ENCODE results near the gene FURIN.
A peak's percentile ranks its signal among the peaks of the same experiment; 100 is the strongest.

The FURIN gene

GRCh38 chr15:90883976-90884718 lies 15.8 kb downstream of the FURIN start, which contains the start of gene FES:
Gene FES (plus strand): TSS chr15:90884504. CDS start chr15:90885046, 542 bp downstream.
- peak; percentile 92 for DNase-seq

- no peak for DNase-seq
Measured at GRCh38 chr15:90884719-90885431, 16.5 kb downstream of the FURIN start.

- peak; percentile 93 for DNase-seq
Measured at GRCh38 chr15:90885432-90886290, 17.3 kb downstream of the FURIN start.

GRCh38 chr15:90886291-90886614 lies 17.9 kb downstream of the FURIN start:
- DNase-seq = no peak

DNA sequence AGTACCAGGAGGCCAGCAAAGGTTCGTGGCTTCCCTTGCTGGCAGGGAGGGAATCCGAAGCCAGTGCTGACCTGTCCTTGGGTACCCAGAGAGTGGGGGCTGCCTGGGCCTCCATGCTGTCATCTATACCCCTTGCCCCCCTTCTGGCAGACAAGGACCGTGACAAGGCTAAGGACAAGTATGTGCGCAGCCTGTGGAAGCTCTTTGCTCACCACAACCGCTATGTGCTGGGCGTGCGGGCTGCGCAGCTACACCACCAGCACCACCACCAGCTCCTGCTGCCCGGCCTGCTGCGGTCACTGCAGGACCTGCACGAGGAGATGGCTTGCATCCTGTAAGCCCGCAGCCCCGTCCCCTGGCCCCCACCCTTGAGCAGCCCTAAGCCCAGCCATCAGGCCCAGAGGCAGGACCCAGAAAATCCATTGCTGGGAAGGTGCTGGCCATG lies 18.7 kb downstream of the FURIN start:
- no peak for DNase-seq

DNA sequence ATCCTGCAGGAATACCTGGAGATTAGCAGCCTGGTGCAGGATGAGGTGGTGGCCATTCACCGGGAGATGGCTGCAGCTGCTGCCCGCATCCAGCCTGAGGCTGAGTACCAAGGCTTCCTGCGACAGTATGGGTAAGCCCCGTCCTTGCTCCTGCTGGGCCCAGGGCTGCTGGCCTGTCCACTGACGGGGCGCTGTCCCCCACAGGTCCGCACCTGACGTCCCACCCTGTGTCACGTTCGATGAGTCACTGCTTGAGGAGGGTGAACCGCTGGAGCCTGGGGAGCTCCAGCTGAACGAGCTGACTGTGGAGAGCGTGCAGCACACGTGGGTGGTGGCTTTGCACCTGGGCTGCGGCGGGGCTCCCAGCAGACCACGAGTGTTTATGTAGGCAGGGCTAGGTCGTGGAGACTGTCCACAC lies 20.9 kb downstream of the FURIN start:
- no peak for DNase-seq

DNA sequence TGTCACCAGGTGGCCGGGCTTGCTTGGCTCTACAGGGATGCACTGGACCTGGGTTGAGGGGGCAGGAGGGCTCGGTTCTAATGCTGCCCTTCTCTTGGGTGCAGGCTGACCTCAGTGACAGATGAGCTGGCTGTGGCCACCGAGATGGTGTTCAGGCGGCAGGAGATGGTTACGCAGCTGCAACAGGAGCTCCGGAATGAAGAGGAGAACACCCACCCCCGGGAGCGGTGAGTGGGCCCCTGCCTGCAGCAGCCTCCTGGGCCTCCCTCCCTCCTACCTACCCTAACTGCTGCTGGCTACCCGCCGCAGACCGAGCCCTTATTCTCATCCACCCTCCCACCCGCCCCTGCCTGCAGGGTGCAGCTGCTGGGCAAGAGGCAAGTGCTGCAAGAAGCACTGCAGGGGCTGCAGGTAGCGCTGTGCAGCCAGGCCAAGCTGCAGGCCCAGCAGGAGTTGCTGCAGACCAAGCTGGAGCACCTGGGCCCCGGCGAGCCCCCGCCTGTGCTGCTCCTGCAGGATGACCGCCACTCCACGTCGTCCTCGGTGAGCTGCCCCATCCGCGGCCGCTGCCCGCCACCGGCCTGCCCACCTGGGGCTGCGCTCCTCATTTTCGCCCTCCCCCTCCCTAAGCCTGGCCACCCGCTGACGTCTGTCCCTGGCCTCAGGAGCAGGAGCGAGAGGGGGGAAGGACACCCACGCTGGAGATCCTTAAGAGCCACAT lies 21.5 kb downstream of the FURIN start:
- DNase-seq = no peak

GRCh38 chr15:90890839-90891238 lies 22.5 kb downstream of the FURIN start:
- no peak for DNase-seq

- no peak for DNase-seq
Measured at GRCh38 chr15:90891346-90891949, 23.1 kb downstream of the FURIN start.

DNA sequence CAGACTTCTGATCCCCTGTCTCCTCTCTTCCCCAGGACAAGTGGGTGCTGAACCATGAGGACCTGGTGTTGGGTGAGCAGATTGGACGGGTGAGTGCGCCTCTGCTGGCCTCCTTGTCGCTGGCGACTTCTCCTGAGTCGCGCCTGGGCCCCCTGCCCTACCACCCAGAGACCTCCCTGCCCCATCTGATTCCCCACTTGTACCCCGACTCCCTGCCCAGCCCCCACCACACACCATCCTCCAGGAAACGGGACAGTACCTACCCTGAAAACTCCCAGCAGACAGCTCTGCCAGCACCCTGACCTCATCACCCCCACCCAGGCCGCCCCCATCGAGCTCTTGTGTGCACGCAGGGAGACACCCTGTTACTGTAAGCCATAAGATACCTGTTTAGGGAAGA lies 23.6 kb downstream of the FURIN start:
- no peak for DNase-seq

GRCh38 chr15:90892498-90893174 lies 24.2 kb downstream of the FURIN start:
- DNase-seq = no peak

DNA sequence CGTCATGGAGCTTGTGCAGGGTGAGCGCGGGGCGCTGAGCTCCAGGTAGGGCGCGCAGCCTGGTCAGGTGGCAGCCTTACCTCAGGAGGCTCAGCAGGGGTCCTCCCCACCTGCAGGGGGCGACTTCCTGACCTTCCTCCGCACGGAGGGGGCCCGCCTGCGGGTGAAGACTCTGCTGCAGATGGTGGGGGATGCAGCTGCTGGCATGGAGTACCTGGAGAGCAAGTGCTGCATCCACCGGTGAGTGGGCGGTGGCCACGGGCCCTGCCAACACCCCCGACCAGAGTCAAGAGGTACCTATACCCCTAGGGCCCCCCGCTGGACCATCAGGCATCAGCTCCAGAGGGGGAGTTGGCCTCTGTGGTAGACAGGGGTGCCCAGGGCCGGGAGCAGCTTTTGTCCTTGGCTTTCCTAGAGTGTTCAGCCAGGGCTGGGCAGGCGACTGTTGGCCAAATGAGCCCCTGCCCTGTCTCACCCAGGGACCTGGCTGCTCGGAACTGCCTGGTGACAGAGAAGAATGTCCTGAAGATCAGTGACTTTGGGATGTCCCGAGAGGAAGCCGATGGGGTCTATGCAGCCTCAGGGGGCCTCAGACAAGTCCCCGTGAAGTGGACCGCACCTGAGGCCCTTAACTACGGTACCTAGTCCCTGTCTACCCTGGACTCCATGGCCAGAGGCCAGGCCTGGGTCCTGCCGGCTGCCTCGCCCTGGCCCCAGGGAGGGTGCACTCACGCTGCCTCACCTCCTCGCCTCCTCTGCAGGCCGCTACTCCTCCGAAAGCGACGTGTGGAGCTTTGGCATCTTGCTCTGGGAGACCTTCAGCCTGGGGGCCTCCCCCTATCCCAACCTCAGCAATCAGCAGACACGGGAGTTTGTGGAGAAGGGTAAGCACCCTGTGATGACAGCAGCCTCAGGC lies 25.0 kb downstream of the FURIN start:
- DNase-seq = peak; percentile 27

DNA sequence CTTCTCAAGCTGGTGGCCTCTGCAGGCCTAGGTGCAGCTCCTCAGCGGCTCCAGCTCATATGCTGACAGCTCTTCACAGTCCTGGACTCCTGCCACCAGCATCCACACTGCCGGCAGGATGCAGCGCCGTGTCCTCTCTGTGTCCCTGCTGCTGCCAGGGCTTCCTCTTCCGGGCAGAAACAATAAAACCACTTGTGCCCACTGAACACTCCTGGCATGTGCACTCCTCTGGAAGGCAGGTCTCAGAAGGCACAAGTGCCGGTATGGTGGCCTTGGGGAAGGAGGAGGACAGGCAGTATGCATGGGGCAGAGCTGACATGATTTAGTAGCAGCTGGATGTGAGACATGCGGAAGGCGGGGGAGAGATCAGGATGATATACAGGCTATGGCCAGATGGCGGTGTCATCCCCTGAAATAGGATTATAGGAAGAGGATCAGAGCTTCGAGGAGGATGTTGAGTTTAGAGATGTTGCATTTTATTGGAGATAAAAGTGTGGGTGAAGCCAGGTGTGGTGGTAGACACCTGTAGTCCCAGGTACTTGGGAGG lies 27.3 kb downstream of the FURIN start:
- DNase-seq = peak; percentile 76

- DNase-seq = peak; percentile 38
Measured at GRCh38 chr15:90897131-90897655, 28.8 kb downstream of the FURIN start.

DNA sequence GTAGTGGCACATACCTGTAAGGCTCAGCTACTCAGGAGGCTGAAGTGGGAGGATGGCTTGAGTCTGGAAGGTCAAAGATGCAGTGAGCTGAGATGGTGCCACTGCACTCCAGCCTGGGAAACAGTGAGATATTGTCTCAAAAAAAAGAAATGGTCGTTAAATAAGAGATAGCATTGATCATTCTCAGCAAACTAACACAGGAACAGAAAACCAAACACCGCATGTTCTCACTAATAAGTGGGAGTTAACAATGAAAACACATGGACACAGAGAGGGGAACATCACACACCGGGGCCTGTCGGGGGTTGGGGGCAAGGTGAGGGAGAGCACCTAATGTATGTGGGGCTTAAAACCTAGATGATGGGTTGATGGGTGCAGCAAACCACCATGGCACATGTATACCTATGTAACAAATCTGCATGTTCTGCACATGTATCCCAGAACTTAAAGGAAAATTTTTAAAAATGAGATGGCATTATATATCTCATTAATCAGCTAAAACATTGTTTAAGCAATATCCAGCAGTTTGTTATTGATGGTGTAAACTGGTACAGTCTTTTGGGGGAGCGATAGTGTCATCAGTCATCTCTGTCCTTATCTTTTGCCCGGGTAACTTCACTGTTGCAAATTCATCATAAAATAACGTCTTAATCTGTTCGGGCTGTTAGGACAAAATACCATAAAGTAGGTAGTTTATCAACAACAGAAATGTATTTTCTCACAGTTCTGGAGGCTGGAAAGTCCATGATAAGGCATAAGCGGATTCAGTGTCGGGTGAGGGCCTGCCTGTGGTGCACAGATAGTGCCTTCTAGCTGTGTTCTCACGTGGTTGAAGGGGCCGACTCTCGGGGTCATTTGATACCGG lies 33.0 kb downstream of the FURIN start:
- peak; percentile 99 for DNase-seq

DNA sequence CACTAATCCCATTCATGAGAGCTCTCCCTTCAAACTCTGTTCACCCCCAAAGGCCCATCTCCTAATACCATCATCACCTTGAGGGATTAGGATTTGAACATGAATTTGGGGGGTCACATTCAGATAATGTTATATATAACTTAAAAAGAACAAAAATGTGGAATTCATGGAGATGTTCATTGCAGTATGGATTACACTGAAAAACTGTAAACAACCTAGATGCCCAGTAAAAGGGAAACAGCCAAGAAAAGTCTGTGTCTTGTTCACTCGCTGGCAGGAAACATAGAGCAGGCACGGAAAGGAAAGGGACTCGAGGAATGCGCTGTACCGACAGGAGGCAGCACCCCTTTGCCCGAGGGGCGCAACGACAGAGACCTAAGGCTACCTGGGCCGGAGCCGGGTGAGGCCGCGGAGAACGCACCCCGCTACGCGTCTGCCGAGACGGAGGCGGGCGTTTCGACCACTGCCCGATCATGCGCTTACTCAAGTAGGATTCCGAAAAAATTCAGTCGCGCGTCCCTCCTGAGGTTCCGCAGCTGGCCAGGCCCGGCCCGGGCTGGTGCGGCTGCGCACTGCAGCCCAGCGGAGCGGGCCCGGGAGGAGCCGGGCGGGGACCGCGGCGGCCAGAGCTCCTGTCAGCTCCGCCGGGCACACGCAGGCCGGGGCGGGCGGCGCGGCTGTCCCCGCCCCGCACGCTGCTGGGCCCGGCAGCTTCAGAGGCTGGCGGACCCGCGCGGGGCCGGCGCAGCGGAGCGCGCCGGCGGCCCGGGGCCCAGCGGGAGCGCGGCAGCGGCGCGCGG lies 33.9 kb downstream of the FURIN start:
- DNase-seq = peak; percentile 86

GRCh38 chr15:90902840-90903732 lies 34.7 kb downstream of the FURIN start, which contains the start of gene MAN2A2:
Gene MAN2A2 (plus strand): TSS chr15:90903302. CDS start chr15:90904208, 906 bp downstream.
- peak; percentile 96 for DNase-seq

All from hematopoietic multipotent progenitor cell treated with erythropoietin and hydrocortisone succinate and interleukin-3 and kit ligand, for 4 days (in vitro differentiated cells).